ENCODE results near the gene NECTIN4.

NECTIN4 gene

GRCh38 chr1:161133220-161133740, 43.9 kb upstream of the NECTIN4 start:
- no peaks in the 10 kb centered on the region for H3K9me2 ChIP-seq (replicated peaks; ENCODE audit: control insufficient read depth, low read length)
- peaks cover 23% of the 10 kb centered on the region for H3K4me1 ChIP-seq (ENCODE audit: control insufficient read depth, low read length)
- H3K4me3 ChIP-seq (ENCODE audit: low read length), result peak overlapping the region; percentile 85
- H3K27me3 ChIP-seq (ENCODE audit: control insufficient read depth, low read length), result no peaks in the 10 kb centered on the region
- TF ChIP-seq CTCF (IDR thresholded peaks at IDR 0.05; ENCODE audit: low read depth, low read length, poor library complexity, severe bottlenecking), result no peak
- TF ChIP-seq EZH2phosphoT487 (IDR thresholded peaks at IDR 0.05; ENCODE audit: borderline replicate concordance, low read length), result no peak
- no peaks in the 10 kb centered on the region for H4K20me1 ChIP-seq (ENCODE audit: control insufficient read depth, insufficient read depth, low read depth, low read length)
- peak overlapping the region; percentile 50 for H3K27ac ChIP-seq (ENCODE audit: low read depth, low read length)
- peaks cover 49% of the 10 kb centered on the region for H3K79me2 ChIP-seq (ENCODE audit: control insufficient read depth, low read length)
- peaks cover 3% of the 10 kb centered on the region; the same call in 1 of the 2 replicates for H3F3A ChIP-seq (ENCODE audit: control insufficient read depth, insufficient read depth)
- no peaks in the 10 kb centered on the region for H3K9me3 ChIP-seq (ENCODE audit: control insufficient read depth, insufficient read depth, low read length)
- peaks cover 30% of the 10 kb centered on the region for H3K36me3 ChIP-seq (ENCODE audit: control insufficient read depth, low read length)
- peak overlapping the region; percentile 78 for H3K4me2 ChIP-seq (ENCODE audit: low read length)

GRCh38 chr1:161132410-161133219, 43.3 kb upstream of the NECTIN4 start, which contains the start of gene DEDD:
TSS of gene DEDD (minus strand) at chr1:161132667. CDS start at chr1:161124462, 8,205 bp downstream.
- Histone ChIP-seq H3K4me2 (ENCODE audit: low read length) (peak within 1 kb of the TSS; percentile 78), H3K9me3 (ENCODE audit: control insufficient read depth, insufficient read depth, low read length) (no peaks in the 10 kb centered on the region), H3K36me3 (ENCODE audit: control insufficient read depth, low read length) (peaks cover 36% of the 10 kb centered on the region), H3K27ac (ENCODE audit: low read depth, low read length) (peak within 1 kb of the TSS; percentile 50), H3K4me3 (ENCODE audit: low read length) (peak within 1 kb of the TSS; percentile 85), H4K20me1 (ENCODE audit: control insufficient read depth, insufficient read depth, low read depth, low read length) (no peaks in the 10 kb centered on the region), H3K27me3 (ENCODE audit: control insufficient read depth, low read length) (no peaks in the 10 kb centered on the region), H3F3A (ENCODE audit: control insufficient read depth, insufficient read depth) (peaks cover 2% of the 10 kb centered on the region; the same call in 1 of the 2 replicates), H3K9me2 (replicated peaks; ENCODE audit: control insufficient read depth, low read length) (no peaks in the 10 kb centered on the region), H3K4me1 (ENCODE audit: control insufficient read depth, low read length) (peaks cover 23% of the 10 kb centered on the region), H3K79me2 (ENCODE audit: control insufficient read depth, low read length) (peaks cover 52% of the 10 kb centered on the region)
- peak; percentile 31 for TF ChIP-seq CTCF (IDR thresholded peaks at IDR 0.05; ENCODE audit: low read depth, low read length, poor library complexity, severe bottlenecking)
- TF ChIP-seq EZH2phosphoT487 (IDR thresholded peaks at IDR 0.05; ENCODE audit: borderline replicate concordance, low read length), result no peak

GRCh38 chr1:161131523-161132409, 42.4 kb upstream of the NECTIN4 start:
- Histone ChIP-seq H3K9me3 (ENCODE audit: control insufficient read depth, insufficient read depth, low read length) (no peaks in the 10 kb centered on the region), H3K4me1 (ENCODE audit: control insufficient read depth, low read length) (peaks cover 23% of the 10 kb centered on the region), H3K9me2 (replicated peaks; ENCODE audit: control insufficient read depth, low read length) (no peaks in the 10 kb centered on the region), H3K27me3 (ENCODE audit: control insufficient read depth, low read length) (no peaks in the 10 kb centered on the region), H3F3A (ENCODE audit: control insufficient read depth, insufficient read depth) (no peaks in the 10 kb centered on the region; the same call in 1 of the 2 replicates), H3K27ac (ENCODE audit: low read depth, low read length) (peak overlapping the region; percentile 50), H4K20me1 (ENCODE audit: control insufficient read depth, insufficient read depth, low read depth, low read length) (no peaks in the 10 kb centered on the region), H3K4me3 (ENCODE audit: low read length) (peak overlapping the region; percentile 85), H3K36me3 (ENCODE audit: control insufficient read depth, low read length) (peaks cover 45% of the 10 kb centered on the region), H3K4me2 (ENCODE audit: low read length) (peak overlapping the region; percentile 78), H3K79me2 (ENCODE audit: control insufficient read depth, low read length) (peaks cover 56% of the 10 kb centered on the region)
- TF ChIP-seq CTCF (IDR thresholded peaks at IDR 0.05; ENCODE audit: low read depth, low read length, poor library complexity, severe bottlenecking), result no peak

Measured in DOHH2 (cell line).